ENCODE data around the gene RAB3A.

GRCh38 chr19:18197306-18197705 lies 6.5 kb downstream of the RAB3A start:
- TF ChIP-seq CTCF (conservative IDR thresholded peaks at IDR 0.05; ENCODE audit: low read length) (no peak), EZH2phosphoT487 (IDR thresholded peaks at IDR 0.05; ENCODE audit: borderline replicate concordance) (no peak)
